Measurements from ENCODE around the gene PRKCH.
"Not testable (repeated sequence)": the region's sequence is repeated elsewhere in the genome, so short reads cannot be mapped to it uniquely, and the experiment has no call there.

PRKCH gene

GRCh38 chr14:61308701-61309100 lies 12.7 kb upstream of the PRKCH start:
- DNase-seq = not testable (repeated sequence)

DNA sequence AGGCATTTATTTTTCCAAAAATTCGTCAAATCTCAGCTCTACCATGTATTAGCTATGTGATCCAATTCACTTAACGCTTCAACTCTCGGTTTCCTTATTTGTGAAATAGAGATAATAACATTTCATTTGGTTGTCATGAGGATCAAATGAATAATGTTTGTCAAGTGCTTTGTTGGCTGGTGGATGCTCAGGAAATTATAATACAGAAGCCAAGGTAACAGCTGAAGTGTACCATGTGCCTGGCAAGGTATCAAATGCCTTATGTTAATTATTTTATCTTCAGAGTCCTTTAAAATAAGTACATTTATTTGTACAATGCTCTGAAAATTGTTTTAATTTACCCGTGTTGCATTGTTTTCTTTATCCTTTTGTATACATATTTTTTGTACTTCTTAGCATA lies 6.1 kb upstream of the PRKCH start:
- no peak for DNase-seq

- DNase-seq = no peak
Measured at GRCh38 chr14:61319086-61319485, 2.3 kb upstream of the PRKCH start.

- no peak for DNase-seq
Measured at GRCh38 chr14:61319706-61320105, 1.7 kb upstream of the PRKCH start.

DNA sequence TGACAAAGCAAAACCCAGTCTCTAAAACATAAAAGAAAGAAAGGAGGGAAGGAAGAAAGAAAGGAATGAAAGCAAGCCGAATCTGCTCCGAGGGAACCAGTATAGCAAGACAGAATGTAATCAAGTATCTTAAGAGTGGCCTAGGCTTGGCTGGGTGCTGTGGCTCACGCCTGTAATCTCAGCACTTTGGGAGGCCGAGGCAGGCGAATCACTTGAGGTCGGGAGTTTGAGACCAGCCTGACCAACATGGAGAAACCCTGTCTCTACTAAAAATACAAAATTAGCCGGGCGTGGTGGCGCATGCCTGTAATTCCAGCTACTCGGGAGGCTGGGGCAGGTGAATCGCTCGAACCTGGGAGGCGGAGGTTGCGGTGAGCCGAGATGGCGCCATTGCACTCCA lies 1.2 kb upstream of the PRKCH start:
- DNase-seq = not testable (repeated sequence)

DNA sequence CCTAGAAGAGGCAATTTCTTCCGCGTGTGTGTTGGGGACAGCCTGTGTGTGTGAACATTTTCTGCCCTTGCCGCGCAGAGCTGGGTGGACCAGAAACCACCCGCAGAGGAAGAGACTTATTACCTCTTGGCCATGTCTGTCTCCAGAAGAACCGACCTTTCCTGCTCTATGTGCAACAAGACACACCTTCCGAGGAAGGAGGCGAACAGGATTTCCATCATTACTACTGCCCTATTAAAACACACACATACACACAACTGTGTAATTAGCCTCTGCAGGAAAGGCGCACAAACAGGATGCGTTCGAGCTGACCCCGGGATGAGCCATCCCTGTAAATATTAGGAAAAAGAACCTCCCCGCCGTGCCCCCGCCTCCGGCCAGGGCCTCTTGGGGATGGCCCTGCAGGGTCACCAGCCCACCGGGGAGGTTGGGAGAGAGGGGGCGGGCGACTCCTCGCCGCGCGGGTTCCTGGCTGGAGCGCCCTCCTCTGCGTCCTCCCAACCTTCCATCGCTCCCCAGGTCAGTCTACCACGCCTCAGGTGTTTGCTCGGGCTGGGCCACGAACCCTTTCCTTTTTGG lies 484 bp upstream of the PRKCH start:
- no peak for DNase-seq

GRCh38 chr14:61322011-61322798 lies 826 bp downstream of the PRKCH start:
- DNase-seq = no peak

DNA sequence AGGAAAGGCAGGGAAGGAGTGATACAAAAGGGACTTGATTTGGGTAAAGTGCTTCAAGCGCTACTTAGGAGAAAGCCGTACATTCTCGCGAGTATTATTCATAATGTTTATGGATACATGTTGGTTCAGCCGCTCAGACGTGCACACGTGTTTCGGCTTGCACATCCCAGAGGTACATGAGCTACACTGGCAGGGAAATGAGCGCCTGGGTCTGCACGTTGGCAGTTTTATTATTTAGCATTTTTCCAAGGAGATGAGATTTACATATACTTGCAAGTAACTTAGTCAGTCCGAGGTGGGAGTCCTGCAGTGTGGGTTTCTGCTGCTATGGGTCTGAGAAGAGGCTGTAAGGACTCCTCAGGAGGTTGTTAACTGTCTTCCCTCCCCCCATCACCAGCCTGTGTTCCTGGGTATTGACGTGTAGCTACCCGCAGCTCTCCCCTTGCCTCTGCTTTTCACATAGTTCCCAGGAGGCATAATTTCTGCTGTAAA lies 1.5 kb downstream of the PRKCH start:
- no peak for DNase-seq

DNA sequence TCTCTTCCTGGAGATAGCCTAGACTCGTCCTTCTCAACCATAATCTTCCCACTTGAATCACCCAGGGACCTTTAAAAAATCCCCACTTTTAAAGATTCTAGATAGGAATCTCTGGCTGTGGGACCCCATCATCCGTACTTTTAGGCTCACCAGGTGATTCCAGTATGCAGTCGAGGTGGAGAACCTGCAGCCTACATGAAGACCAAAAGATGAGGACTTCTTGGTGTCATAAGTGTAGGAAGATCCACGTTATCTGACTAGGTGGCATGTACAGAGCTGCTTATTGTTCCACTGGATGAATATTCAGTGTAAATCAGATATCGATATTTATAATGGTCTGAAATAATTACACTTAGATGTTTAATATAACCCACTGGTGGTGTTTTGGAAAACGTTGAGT lies 2.6 kb downstream of the PRKCH start:
- DNase-seq = no peak

DNA sequence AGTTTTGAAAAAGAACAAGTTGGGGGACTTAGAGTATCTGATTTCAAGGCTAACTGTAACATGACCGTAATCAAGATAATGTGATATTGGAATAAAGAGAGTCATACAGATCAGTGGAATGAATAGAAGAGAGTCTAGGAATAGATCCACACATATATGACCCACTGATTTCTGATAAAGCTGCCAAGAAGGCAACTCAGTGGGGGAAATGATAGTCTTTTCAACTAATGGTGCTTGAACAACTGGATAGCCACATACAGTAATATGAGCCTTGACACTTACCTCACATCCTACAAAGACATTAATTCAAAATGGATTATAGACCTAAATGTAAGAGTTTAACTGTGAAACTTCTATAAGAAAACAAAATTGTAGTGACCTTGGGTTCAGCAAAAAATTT lies 3.8 kb downstream of the PRKCH start:
- DNase-seq = no peak

GRCh38 chr14:61326146-61326545 lies 4.8 kb downstream of the PRKCH start:
- DNase-seq = no peak

- DNase-seq = no peak
Measured at GRCh38 chr14:61326847-61327246, 5.5 kb downstream of the PRKCH start.

- no peak for DNase-seq
Measured at GRCh38 chr14:61328626-61329262, 7.4 kb downstream of the PRKCH start.

GRCh38 chr14:61329478-61330051 lies 8.2 kb downstream of the PRKCH start:
- no peak for DNase-seq

- no peak for DNase-seq
Measured at GRCh38 chr14:61330511-61330910, 9.1 kb downstream of the PRKCH start.

- DNase-seq = no peak
Measured at GRCh38 chr14:61331992-61332657, 10.7 kb downstream of the PRKCH start.

GRCh38 chr14:61332658-61333029 lies 11.3 kb downstream of the PRKCH start:
- DNase-seq = no peak

- no peak for DNase-seq
Measured at GRCh38 chr14:61333087-61333486, 11.7 kb downstream of the PRKCH start.

DNA sequence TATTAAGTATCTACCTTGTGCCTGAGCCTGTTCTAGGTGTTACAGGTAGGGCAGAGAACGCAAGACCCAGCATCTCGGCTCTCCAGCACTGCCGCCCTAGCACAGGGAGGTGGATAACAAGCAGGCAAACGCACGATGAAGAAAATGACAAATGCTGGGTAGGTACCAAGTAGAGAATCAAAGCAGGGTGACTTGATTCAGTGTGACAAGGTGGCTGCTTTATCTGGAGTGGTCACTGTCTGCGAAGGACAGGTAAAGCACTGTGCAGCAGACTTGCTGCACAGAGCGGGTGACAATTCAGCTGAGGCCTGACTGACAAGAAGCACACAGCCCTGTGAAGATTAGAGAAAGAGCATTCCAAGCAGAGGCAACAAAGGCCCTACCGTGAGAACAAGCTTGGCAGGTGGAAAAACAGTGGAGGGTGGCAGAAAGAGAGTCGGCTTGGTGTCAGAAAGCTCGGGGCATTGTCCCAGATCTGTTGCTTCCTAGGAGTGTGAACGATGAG lies 12.9 kb downstream of the PRKCH start:
- no peak for DNase-seq

GRCh38 chr14:61335049-61335448 lies 13.7 kb downstream of the PRKCH start:
- DNase-seq = no peak

DNA sequence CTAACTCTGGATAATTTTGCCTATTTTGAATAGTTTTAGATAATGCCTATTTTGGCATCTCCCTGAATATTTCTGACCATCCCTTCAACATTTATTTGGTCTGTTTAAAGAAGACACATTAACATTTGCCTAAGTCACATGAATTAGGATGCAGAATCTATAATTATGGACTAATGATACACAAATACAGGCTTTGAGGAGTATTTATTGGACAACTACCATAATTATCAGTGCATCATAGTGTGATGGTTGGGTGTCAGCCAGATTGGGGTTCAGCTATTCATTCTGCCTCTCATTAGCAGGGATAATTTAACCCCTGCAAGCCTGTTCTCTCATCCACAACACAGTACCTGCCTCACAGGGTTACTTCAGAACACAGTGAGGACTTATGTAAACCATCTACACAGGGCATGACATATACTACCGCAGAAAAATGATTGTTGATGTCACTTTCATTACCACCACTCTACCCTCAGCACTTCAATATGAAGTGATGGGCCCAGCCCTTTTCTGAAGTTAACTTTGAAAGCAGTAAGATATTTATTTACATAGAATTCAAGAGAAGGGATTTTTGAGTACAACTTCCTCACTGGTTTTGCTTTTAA lies 14.4 kb downstream of the PRKCH start:
- DNase-seq = no peak

GRCh38 chr14:61337893-61338292 lies 16.5 kb downstream of the PRKCH start:
- no peak for DNase-seq

GRCh38 chr14:61338457-61338856 lies 17.1 kb downstream of the PRKCH start:
- no peak for DNase-seq
